ENCODE results near the gene WFDC11. TPM values are rescaled to one million over a fixed set of nuclear protein-coding genes. Genes with fewer than 3 reads are reported as not detected.

WFDC11 gene
- total RNA-seq, 2 donors from 2014 or later: not detected

DNA sequence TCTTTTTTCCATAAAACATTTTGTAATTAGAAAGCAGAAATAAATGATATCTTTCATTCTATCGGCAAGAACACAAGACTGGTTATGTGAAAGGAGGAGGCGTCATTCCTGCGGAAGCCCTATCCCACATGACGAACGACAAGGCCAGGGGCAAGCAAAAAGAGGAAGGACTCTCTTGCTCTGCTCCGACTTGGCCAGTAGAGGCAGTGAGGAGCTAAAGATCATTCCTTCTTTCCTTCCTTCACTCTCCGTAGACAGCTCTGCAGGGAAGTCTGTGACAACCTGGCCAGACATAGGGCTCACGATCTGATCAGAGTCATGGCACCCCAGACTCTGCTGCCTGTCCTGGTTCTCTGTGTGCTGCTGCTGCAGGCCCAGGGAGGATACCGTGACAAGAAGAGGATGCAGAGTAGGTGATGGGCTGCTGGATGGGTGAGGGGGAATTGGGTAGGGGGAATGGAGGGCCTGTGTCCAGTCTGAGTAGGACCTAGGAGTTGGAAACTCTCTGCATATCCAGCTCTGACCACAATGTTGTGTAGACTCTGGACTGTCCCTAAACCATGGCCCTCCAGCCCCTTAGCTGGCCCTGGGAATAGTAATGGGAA is 40.4 kb downstream of the WFDC11 start, which contains the start of gene WFDC10A:
Gene WFDC10A (plus strand): TSS at position 244 of the 605 bp plus-strand sequence. CDS start 75 bp downstream, at position 319.
- Histone ChIP-seq H3K27ac (no peak within 1 kb of the TSS), H3K27me3 (peaks cover 0 to 3% of the 10 kb centered on the region in 2 donors), H3K4me1 (no peaks in the 10 kb centered on the region), H3K4me3 (no peak within 1 kb of the TSS), H3K9me3 (no peaks in the 10 kb centered on the region), H3K36me3 (no peaks in the 10 kb centered on the region)
- TF ChIP-seq, protein P1, sequence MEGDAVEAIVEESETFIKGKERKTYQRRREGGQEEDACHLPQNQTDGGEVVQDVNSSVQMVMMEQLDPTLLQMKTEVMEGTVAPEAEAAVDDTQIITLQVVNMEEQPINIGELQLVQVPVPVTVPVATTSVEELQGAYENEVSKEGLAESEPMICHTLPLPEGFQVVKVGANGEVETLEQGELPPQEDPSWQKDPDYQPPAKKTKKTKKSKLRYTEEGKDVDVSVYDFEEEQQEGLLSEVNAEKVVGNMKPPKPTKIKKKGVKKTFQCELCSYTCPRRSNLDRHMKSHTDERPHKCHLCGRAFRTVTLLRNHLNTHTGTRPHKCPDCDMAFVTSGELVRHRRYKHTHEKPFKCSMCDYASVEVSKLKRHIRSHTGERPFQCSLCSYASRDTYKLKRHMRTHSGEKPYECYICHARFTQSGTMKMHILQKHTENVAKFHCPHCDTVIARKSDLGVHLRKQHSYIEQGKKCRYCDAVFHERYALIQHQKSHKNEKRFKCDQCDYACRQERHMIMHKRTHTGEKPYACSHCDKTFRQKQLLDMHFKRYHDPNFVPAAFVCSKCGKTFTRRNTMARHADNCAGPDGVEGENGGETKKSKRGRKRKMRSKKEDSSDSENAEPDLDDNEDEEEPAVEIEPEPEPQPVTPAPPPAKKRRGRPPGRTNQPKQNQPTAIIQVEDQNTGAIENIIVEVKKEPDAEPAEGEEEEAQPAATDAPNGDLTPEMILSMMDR (IDR thresholded peaks at IDR 0.05): peak in 1 of 2 donors; percentile 53
- peak; percentile 66 for DNase-seq (ENCODE audit: low spot score)

DNA sequence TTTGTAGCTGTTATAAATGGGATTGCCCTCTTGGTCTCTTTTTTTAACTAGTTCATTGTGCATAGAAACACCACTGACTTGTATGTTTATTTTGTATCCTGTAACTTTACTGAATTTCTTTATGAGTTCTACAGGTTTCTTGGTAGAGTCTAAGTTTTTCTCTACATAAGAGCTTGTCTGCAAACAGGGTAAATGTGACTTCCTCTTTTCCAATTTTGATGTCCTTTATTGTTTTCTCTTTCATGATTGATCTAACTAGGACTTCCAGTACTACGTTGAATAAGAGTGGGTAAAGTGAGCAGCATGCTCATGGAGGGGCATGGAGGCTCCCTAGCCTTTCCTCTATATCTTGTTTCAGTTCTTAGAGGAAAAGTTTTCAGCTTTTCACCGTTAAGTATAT is 43.5 kb downstream of the WFDC11 start:
- H3K9me3 ChIP-seq: no peaks in the 10 kb centered on the region
- TF ChIP-seq, protein P1 (IDR thresholded peaks at IDR 0.05): no peak
- peaks cover 0 to 3% of the 10 kb centered on the region in 2 donors for H3K27me3 ChIP-seq
- no peak for DNase-seq (ENCODE audit: low spot score)
- H3K27ac ChIP-seq: no peak overlapping the region
- H3K4me1 ChIP-seq: no peaks in the 10 kb centered on the region
- H3K4me3 ChIP-seq: no peak overlapping the region
- no peaks in the 10 kb centered on the region for H3K36me3 ChIP-seq

DNA sequence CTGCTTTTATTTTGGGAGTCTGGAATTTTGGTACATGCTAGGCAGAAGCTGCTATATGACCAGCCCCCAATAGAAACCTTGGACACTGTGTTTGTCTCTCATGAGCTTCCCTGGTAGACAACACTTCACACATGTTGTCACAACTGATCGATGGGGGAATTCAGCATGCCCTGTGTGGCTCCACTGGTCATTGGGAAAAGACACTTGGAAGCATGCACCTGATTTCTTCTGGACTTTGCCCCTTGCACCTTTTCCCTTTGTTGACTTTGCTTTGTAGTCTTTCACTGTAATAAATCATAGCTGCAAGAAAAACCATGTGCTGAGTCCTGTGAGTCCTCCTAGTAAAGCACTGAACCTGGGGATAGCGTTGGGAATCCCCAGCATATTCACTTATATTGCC is 48.4 kb downstream of the WFDC11 start:
- Histone ChIP-seq H3K9me3 (no peaks in the 10 kb centered on the region), H3K4me1 (no peaks in the 10 kb centered on the region), H3K4me3 (no peak overlapping the region), H3K36me3 (no peaks in the 10 kb centered on the region), H3K27ac (no peak overlapping the region), H3K27me3 (no peaks in the 10 kb centered on the region)
- no peak for DNase-seq (ENCODE audit: low spot score)
- TF ChIP-seq, protein P1 (IDR thresholded peaks at IDR 0.05): no peak

DNA sequence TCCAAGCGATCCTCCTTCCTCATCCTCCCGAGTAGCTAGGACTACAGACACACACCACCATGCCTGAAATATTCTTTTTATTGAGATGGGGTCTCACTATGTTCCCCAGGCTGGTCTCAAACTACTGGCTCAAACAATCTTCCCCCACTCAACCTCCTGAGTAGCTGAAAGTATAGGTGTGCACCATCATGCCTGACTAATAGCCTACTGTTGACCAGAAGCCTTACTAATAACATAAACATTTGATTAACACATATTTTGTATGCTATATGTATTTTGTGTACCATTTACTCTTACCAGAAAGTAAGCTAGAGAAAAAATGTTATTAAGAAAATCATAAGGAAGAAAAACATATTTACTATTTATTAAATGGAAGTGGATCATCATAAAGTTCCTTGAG is 52.4 kb downstream of the WFDC11 start:
- no peak overlapping the region for H3K4me3 ChIP-seq
- TF ChIP-seq, protein P1 (IDR thresholded peaks at IDR 0.05): no peak
- H3K4me1 ChIP-seq: no peaks in the 10 kb centered on the region
- DNase-seq (ENCODE audit: low spot score): no peak
- no peaks in the 10 kb centered on the region for H3K9me3 ChIP-seq
- H3K36me3 ChIP-seq: no peaks in the 10 kb centered on the region
- H3K27ac ChIP-seq: no peak overlapping the region
- no peaks in the 10 kb centered on the region for H3K27me3 ChIP-seq

DNA sequence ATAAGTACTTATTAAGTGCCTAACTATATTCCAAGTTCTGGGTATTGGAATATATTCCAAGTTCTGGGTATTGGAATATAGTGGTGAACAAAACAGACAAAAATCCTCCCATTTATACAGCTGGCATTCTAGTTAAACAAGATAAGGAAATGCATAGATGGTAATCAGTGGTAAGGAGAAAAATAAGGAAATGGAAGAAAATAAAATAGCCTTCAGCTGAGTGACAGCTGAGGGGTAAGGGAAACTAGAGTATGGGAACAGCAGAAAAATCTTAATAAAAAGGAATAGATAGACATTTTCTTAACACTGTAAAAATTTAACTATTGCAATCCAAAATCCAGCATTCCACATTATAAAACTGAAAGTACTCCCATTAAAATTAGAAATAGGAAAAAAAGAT is 57.7 kb downstream of the WFDC11 start:
- peaks cover 0 to 2% of the 10 kb centered on the region in 2 donors for H3K9me3 ChIP-seq
- DNase-seq (ENCODE audit: low spot score): no peak
- H3K4me1 ChIP-seq: no peaks in the 10 kb centered on the region
- TF ChIP-seq, protein P1 (IDR thresholded peaks at IDR 0.05): no peak
- no peaks in the 10 kb centered on the region for H3K27me3 ChIP-seq
- H3K36me3 ChIP-seq: no peaks in the 10 kb centered on the region
- no peak overlapping the region for H3K27ac ChIP-seq
- H3K4me3 ChIP-seq: no peak overlapping the region

DNA sequence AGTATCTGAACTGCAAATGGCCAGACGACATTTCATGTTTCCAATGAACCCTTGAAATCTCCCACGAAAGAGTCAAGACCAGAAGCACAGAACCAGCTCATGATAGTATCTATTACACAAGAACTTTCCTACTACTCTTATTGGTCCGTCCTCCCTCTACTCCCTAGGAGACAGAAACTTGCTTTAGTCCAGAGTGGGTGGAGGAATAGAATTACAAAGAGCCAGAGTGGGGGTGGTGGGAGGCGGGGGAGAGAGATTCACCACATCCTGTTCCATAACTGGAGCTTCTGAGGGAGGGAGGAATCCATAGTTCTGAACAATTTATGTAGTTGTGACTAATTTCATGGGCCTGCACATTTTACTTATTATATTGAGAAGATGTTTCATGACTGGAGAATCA is 59.0 kb downstream of the WFDC11 start:
- no peaks in the 10 kb centered on the region for H3K36me3 ChIP-seq
- H3K4me3 ChIP-seq: no peak overlapping the region
- H3K27me3 ChIP-seq: no peaks in the 10 kb centered on the region
- H3K4me1 ChIP-seq: no peaks in the 10 kb centered on the region
- TF ChIP-seq, protein P1 (IDR thresholded peaks at IDR 0.05): no peak
- H3K27ac ChIP-seq: no peak overlapping the region
- DNase-seq (ENCODE audit: low spot score): no peak
- peaks cover 0 to 12% of the 10 kb centered on the region in 2 donors for H3K9me3 ChIP-seq

Measured in right atrium auricular region (tissue), 2 donors.